GM23338 (cell line): ENCODE measurements around the gene HNRNPA1. TPM values are rescaled to one million over a fixed set of nuclear protein-coding genes. Genes with fewer than 3 reads are reported as not detected.

Experiments used
- ATAC-seq: fragments of 200-7000 bp; cut with Tn5 transposase; 3 replicates; pipeline ENCODE4 v1.9.1; 2020
- DNase-seq: peaks from one replicate; pipeline ENCODE4 v3.0.0-alpha.2; 2015; ENCODE audit warnings: low spot score
- H2AFZ ChIP-seq: fragments of 200-600 bp; sonication (generic); 2 replicates; pipeline ENCODE4 v1.8.0; 2016; ENCODE audit warnings: antibody characterized with exemption, mild to moderate bottlenecking, moderate library complexity
- H3F3A ChIP-seq: fragments of 200-600 bp; sonication (generic); replicated peaks from 2 replicates; pipeline ENCODE4 v1.8.0; 2017; ENCODE audit warnings: antibody characterized with exemption, mixed run types, low read depth
- H3K27ac ChIP-seq: fragments of 200-600 bp; sonication (generic); 2 replicates; pipeline ENCODE4 v1.6.1; 2016; ENCODE audit warnings: low read depth
- H3K27me3 ChIP-seq: fragments of 200-600 bp; sonication (generic); 2 replicates; pipeline ENCODE4 v1.8.0; 2016; ENCODE audit warnings: mild to moderate bottlenecking, mixed run types, moderate library complexity; ENCODE audit not compliant: insufficient read depth
- H3K36me3 ChIP-seq: fragments of 200-600 bp; sonication (generic); 2 replicates; pipeline ENCODE4 v1.8.0; 2016; ENCODE audit warnings: mild to moderate bottlenecking; ENCODE audit not compliant: insufficient read depth
- H3K4me1 ChIP-seq: fragments of 200-600 bp; sonication (generic); 2 replicates; pipeline ENCODE4 v1.8.0; 2016; ENCODE audit warnings: mild to moderate bottlenecking, moderate library complexity; ENCODE audit not compliant: insufficient read depth
- H3K4me2 ChIP-seq: fragments of 200-600 bp; sonication (generic); 2 replicates; pipeline ENCODE4 v1.7.1; 2017; ENCODE audit warnings: mixed run types
- H3K4me3 ChIP-seq: fragments of 200-600 bp; sonication (generic); 2 replicates; pipeline ENCODE4 v1.6.1; 2016; ENCODE audit warnings: mixed run types
- H3K79me2 ChIP-seq: fragments of 200-600 bp; sonication (generic); replicated peaks from 2 replicates; pipeline ENCODE4 v1.8.0; 2017; ENCODE audit warnings: mild to moderate bottlenecking; ENCODE audit not compliant: insufficient read depth
- H3K9me2 ChIP-seq: fragments of 200-600 bp; sonication (generic); 2 replicates; pipeline ENCODE4 v1.8.0; 2017; ENCODE audit not compliant: insufficient read depth
- H4K20me1 ChIP-seq: fragments of 200-600 bp; sonication (generic); replicated peaks from 2 replicates; pipeline ENCODE4 v1.8.0; 2017; ENCODE audit warnings: mild to moderate bottlenecking; ENCODE audit not compliant: insufficient read depth
- H3K27ac Mint-ChIP-seq: 2 replicates; pipeline ENCODE4 v1.8.0; 2020; ENCODE audit warnings: inconsistent platforms, mild to moderate bottlenecking, moderate library complexity, mixed read lengths
- H3K27me3 Mint-ChIP-seq: 3 replicates; pipeline ENCODE4 v1.8.0; 2022; ENCODE audit warnings: low read depth, mild to moderate bottlenecking, moderate library complexity, mixed read lengths, inconsistent platforms; ENCODE audit not compliant: insufficient read depth, poor library complexity
- H3K36me3 Mint-ChIP-seq: 3 replicates; pipeline ENCODE4 v1.8.0; 2021; ENCODE audit warnings: low read depth, mild to moderate bottlenecking, inconsistent platforms, moderate library complexity, mixed read lengths
- H3K4me1 Mint-ChIP-seq: 3 replicates; pipeline ENCODE4 v1.8.0; 2020; ENCODE audit warnings: mild to moderate bottlenecking, inconsistent platforms, mixed read lengths
- H3K4me3 Mint-ChIP-seq: 3 replicates; pipeline ENCODE4 v1.8.0; 2021; ENCODE audit warnings: moderate library complexity, mild to moderate bottlenecking, inconsistent platforms, mixed read lengths
- H3K9me3 Mint-ChIP-seq: 3 replicates; pipeline ENCODE4 v1.8.0; 2020; ENCODE audit warnings: moderate library complexity, mild to moderate bottlenecking, inconsistent platforms, mixed read lengths
- EZH2 ChIP-seq: fragments of 200-600 bp; sonication (generic); IDR thresholded peaks from one replicate; pipeline ENCODE4 v1.8.0; 2017; ENCODE audit warnings: antibody characterized with exemption, mild to moderate bottlenecking, low read depth; ENCODE audit not compliant: unreplicated experiment
- EZH2phosphoT487 ChIP-seq: fragments of 200-600 bp; sonication (generic); IDR thresholded peaks from one replicate; pipeline ENCODE4 v1.8.1; 2018; ENCODE audit warnings: antibody characterized with exemption; ENCODE audit not compliant: unreplicated experiment
- JUNB ChIP-seq: IDR thresholded peaks from one replicate; pipeline ENCODE4 v1.6.1; 2016; ENCODE audit warnings: antibody characterized with exemption; ENCODE audit not compliant: unreplicated experiment
- NANOG ChIP-seq: IDR thresholded peaks from 2 replicates; pipeline ENCODE4 v1.6.1; 2016; ENCODE audit warnings: antibody characterized with exemption, borderline replicate concordance
- POLR2AphosphoS5 ChIP-seq: IDR thresholded peaks from 2 replicates; pipeline ENCODE4 v1.6.1; 2016; ENCODE audit warnings: antibody characterized with exemption, low read depth
- REST ChIP-seq: IDR thresholded peaks from one replicate; pipeline ENCODE4 v1.6.1; 2018; ENCODE audit warnings: antibody characterized with exemption; ENCODE audit not compliant: unreplicated experiment
- STAT1 ChIP-seq: IDR thresholded peaks from one replicate; pipeline ENCODE4 v1.6.1; 2016; ENCODE audit warnings: antibody characterized with exemption; ENCODE audit not compliant: unreplicated experiment
- ZNF114 ChIP-seq: fragments of 250-450 bp; sonication (Bioruptor Pico); IDR thresholded peaks from 2 replicates; pipeline ENCODE4 v1.5.0; 2020; ENCODE audit warnings: mild to moderate bottlenecking, moderate library complexity
- ZNF331 ChIP-seq: fragments of 250-450 bp; sonication (Bioruptor Pico); IDR thresholded peaks from 2 replicates; pipeline ENCODE4 v1.5.0; 2020; ENCODE audit warnings: low read depth, mild to moderate bottlenecking, moderate library complexity
- ZNF462 ChIP-seq: fragments of 250-450 bp; sonication (Bioruptor Pico); IDR thresholded peaks from 2 replicates; pipeline ENCODE4 v1.5.0; 2020; ENCODE audit warnings: mild to moderate bottlenecking, moderate library complexity
- polyA plus RNA-seq: library from polyadenylated mRNA; unstranded; fragments of >200 nt; fragmentation: Nextera tagmentation; extraction: Ambion mirVana; gene quantifications from 2 replicates; pipeline ENCODE4 v1.2.1, GENCODE V29; 2016
- total RNA-seq: library from RNA; depleted of rRNA; stranded (reverse); fragments of >200 nt; shearing (Covaris generic); gene quantifications from 2 replicates; pipeline ENCODE4 v1.2.3, GENCODE V29; 2014
- TF ChIP-seq, protein P1 (sequence below): IDR thresholded peaks from 2 replicates; pipeline ENCODE4 v1.6.1; 2016; ENCODE audit warnings: antibody characterized with exemption
- TF ChIP-seq, protein P2 (sequence below), 2 experiments: fragments of 200-600 bp in 1 of 2; sonication (generic) in 1 of 2; conservative IDR thresholded peaks; 2 replicates each; pipeline versions ENCODE4 v1.5.1 to v1.6.1; 2016 to 2017; ENCODE audit warnings: antibody characterized with exemption in 2 of 2, low read depth in 2 of 2, mild to moderate bottlenecking in 2 of 2, moderate library complexity in 1 of 2

The HNRNPA1 gene
- total and polyA plus RNA-seq, 2 experiments from 2014 or later, result 1,104 to 2,576 TPM

DNA sequence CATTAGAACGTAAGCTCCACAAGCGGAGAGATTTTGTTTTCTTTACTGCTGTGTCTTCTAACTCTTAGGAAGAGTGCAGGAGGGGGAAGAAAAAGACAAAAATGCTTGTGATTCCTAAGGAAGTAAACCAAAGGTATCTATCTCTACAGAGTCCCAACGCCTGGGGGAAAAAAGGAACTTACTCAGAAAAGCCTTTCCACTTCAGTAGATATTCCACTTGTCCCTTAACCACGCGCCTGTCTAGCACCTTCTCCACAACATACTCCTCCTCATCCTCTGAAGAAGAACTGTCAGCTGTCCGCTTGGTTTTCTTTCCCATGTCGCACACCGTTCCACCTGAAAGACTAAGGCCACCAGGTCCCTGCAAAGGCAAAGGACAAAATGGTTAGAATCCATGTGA lies 23.2 kb upstream of the HNRNPA1 start (continued):
- TF ChIP-seq ZNF462, result no peak
- TF ChIP-seq ZNF331, result no peak
- no peak for TF ChIP-seq EZH2phosphoT487
- TF ChIP-seq, protein P1, sequence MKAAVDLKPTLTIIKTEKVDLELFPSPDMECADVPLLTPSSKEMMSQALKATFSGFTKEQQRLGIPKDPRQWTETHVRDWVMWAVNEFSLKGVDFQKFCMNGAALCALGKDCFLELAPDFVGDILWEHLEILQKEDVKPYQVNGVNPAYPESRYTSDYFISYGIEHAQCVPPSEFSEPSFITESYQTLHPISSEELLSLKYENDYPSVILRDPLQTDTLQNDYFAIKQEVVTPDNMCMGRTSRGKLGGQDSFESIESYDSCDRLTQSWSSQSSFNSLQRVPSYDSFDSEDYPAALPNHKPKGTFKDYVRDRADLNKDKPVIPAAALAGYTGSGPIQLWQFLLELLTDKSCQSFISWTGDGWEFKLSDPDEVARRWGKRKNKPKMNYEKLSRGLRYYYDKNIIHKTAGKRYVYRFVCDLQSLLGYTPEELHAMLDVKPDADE, result no peak
- no peak for TF ChIP-seq STAT1

DNA sequence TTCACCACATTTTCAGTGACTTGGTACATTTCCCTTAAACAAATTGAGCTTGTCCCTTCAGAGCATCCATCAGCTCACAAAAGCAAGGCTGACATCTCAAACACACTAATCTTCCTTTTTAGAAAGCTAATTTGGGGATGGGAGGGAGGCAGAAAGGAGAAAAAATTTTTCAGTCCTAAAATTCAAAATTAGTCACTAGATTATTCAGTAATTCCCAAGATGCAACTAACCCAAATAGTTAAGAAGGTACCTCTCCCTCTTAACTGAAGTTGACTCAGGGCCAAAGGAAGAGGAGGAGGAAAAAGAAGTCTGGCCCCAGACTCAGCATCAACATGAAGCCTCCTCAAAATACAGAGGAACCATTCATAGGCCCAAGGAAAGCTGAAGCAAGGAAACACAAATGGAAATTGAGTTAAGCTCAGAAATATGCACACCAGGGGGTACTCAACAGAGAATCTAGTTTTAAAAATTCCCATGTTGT lies 22.3 kb upstream of the HNRNPA1 start:
- Histone ChIP-seq H3K36me3 (peaks cover 17% of the 10 kb centered on the region; the same call in 1 of the 2 replicates), H2AFZ (no peak overlapping the region), H3K79me2 (peaks cover 66% of the 10 kb centered on the region), H4K20me1 (no peaks in the 10 kb centered on the region), H3K4me1 (peaks cover 45% of the 10 kb centered on the region), H3K4me2 (peak overlapping the region; percentile 62), H3K27me3 (no peaks in the 10 kb centered on the region), H3F3A (peaks cover 13% of the 10 kb centered on the region), H3K4me3 (peak overlapping the region; percentile 44), H3K9me2 (no peaks in the 10 kb centered on the region), H3K27ac (peak overlapping the region; percentile 96)
- ATAC-seq, result no peak
- peak; percentile 31 for DNase-seq
- Mint-ChIP-seq H3K4me3 (peak overlapping the region; percentile 69), H3K27me3 (peaks cover 17% of the 10 kb centered on the region), H3K27ac (peak overlapping the region; percentile 98), H3K9me3 (no peaks in the 10 kb centered on the region), H3K4me1 (peaks cover 56% of the 10 kb centered on the region), H3K36me3 (peaks cover 37% of the 10 kb centered on the region)
- TF ChIP-seq JUNB, result no peak
- TF ChIP-seq STAT1, result no peak
- no peak for TF ChIP-seq REST
- no peak for TF ChIP-seq POLR2AphosphoS5
- TF ChIP-seq, protein P2, sequence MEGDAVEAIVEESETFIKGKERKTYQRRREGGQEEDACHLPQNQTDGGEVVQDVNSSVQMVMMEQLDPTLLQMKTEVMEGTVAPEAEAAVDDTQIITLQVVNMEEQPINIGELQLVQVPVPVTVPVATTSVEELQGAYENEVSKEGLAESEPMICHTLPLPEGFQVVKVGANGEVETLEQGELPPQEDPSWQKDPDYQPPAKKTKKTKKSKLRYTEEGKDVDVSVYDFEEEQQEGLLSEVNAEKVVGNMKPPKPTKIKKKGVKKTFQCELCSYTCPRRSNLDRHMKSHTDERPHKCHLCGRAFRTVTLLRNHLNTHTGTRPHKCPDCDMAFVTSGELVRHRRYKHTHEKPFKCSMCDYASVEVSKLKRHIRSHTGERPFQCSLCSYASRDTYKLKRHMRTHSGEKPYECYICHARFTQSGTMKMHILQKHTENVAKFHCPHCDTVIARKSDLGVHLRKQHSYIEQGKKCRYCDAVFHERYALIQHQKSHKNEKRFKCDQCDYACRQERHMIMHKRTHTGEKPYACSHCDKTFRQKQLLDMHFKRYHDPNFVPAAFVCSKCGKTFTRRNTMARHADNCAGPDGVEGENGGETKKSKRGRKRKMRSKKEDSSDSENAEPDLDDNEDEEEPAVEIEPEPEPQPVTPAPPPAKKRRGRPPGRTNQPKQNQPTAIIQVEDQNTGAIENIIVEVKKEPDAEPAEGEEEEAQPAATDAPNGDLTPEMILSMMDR (conservative IDR thresholded peaks at IDR 0.05; ENCODE audit: low read depth in 2 of 2), result no peak
- TF ChIP-seq NANOG, result no peak
- TF ChIP-seq, protein P1, result no peak
- TF ChIP-seq ZNF114 (CRISPR knock-in tag), result no peak
- TF ChIP-seq EZH2, result no peak
